Osteocyte (in vitro differentiated cells): ENCODE data around the gene USP14. TPM values are rescaled to one million over a fixed set of nuclear protein-coding genes. Genes with fewer than 3 reads are reported as not detected.

ENCODE experiments used
- DNase-seq: peaks from one replicate; pipeline ENCODE4 v3.0.0; 2021; ENCODE audit warnings: mixed read lengths; ENCODE audit not compliant: unreplicated experiment; ENCODE audit errors: extremely low spot score
- H3K27ac Mint-ChIP-seq: one replicate; pipeline ENCODE4 v1.8.0; 2021; ENCODE audit warnings: mild to moderate bottlenecking, mixed read lengths; ENCODE audit not compliant: unreplicated experiment
- H3K27me3 Mint-ChIP-seq: one replicate; pipeline ENCODE4 v1.8.0; 2021; ENCODE audit warnings: mixed read lengths; ENCODE audit not compliant: unreplicated experiment
- H3K36me3 Mint-ChIP-seq: one replicate; pipeline ENCODE4 v1.8.0; 2021; ENCODE audit warnings: mixed read lengths; ENCODE audit not compliant: unreplicated experiment
- H3K4me1 Mint-ChIP-seq: one replicate; pipeline ENCODE4 v1.8.0; 2021; ENCODE audit warnings: mixed read lengths; ENCODE audit not compliant: unreplicated experiment
- H3K4me3 Mint-ChIP-seq: one replicate; pipeline ENCODE4 v1.8.0; 2021; ENCODE audit warnings: mild to moderate bottlenecking, moderate library complexity, mixed read lengths; ENCODE audit not compliant: unreplicated experiment
- H3K9me3 Mint-ChIP-seq: one replicate; pipeline ENCODE4 v1.8.0; 2021; ENCODE audit warnings: mixed read lengths; ENCODE audit not compliant: unreplicated experiment
- CTCF ChIP-seq: fragments of 200-600 bp; sonication (generic); IDR thresholded peaks from 2 replicates; pipeline ENCODE4 v1.5.0; 2021; ENCODE audit warnings: antibody characterized with exemption, mild to moderate bottlenecking, moderate library complexity
- total RNA-seq: library from RNA; stranded (reverse); gene quantifications from 2 replicates; pipeline ENCODE4 v1.2.1, GENCODE V29; 2021

USP14 gene
- total RNA-seq, 1 donor from 2014 or later: 59.7 TPM

GRCh38 chr18:212780-213179 is 54.4 kb downstream of the USP14 start:
- peaks cover 4% of the 10 kb centered on the region for H3K4me1 Mint-ChIP-seq
- H3K27ac Mint-ChIP-seq: no peak overlapping the region
- no peaks in the 10 kb centered on the region for H3K9me3 Mint-ChIP-seq
- H3K27me3 Mint-ChIP-seq: no peaks in the 10 kb centered on the region
- DNase-seq: no peak
- TF ChIP-seq CTCF: peak; percentile 22
- H3K36me3 Mint-ChIP-seq: peaks cover 60% of the 10 kb centered on the region
- no peak overlapping the region for H3K4me3 Mint-ChIP-seq

GRCh38 chr18:213505-213904 is 55.1 kb downstream of the USP14 start:
- Mint-ChIP-seq H3K36me3 (peaks cover 64% of the 10 kb centered on the region), H3K27ac (no peak overlapping the region), H3K4me3 (no peak overlapping the region), H3K27me3 (no peaks in the 10 kb centered on the region), H3K4me1 (peaks cover 4% of the 10 kb centered on the region), H3K9me3 (no peaks in the 10 kb centered on the region)
- no peak for TF ChIP-seq CTCF
- DNase-seq: no peak

- no peaks in the 10 kb centered on the region for H3K27me3 Mint-ChIP-seq
These were observed 55.6 kb downstream of the USP14 start for GRCh38 chr18:213966-214365.

GRCh38 chr18:215448-216010 is 57.2 kb downstream of the USP14 start:
- peaks cover 61% of the 10 kb centered on the region for H3K36me3 Mint-ChIP-seq
- H3K27ac Mint-ChIP-seq: no peak overlapping the region
- no peaks in the 10 kb centered on the region for H3K4me1 Mint-ChIP-seq

More at GRCh38 chr18:213966-214365, 55.6 kb downstream of the USP14 start:
- H3K4me1 Mint-ChIP-seq: peaks cover 4% of the 10 kb centered on the region
- no peak for TF ChIP-seq CTCF
- DNase-seq: no peak
- no peak overlapping the region for H3K27ac Mint-ChIP-seq
- H3K36me3 Mint-ChIP-seq: peaks cover 68% of the 10 kb centered on the region
- no peak overlapping the region for H3K4me3 Mint-ChIP-seq
- H3K9me3 Mint-ChIP-seq: no peaks in the 10 kb centered on the region

More at GRCh38 chr18:215448-216010, 57.2 kb downstream of the USP14 start:
- Mint-ChIP-seq H3K9me3 (no peaks in the 10 kb centered on the region), H3K4me3 (no peak overlapping the region), H3K27me3 (no peaks in the 10 kb centered on the region)
- TF ChIP-seq CTCF: no peak
- DNase-seq: no peak
